Right lobe of liver (tissue), 4 donors: ENCODE measurements around the gene TCEA3.

ENCODE experiments used
- POLR2A ChIP-seq: fragments of 450-650 bp; IDR thresholded peaks from one replicate; pipeline ENCODE4 v1.6.1; 2017; ENCODE audit warnings: antibody characterized with exemption, mild to moderate bottlenecking
- TF ChIP-seq, protein P1 (sequence below), 4 donors: fragments of 200-600 bp in 3 of 4; fragments of 450-650 bp in 1 of 4; IDR thresholded peaks; one replicate each; pipeline versions ENCODE4 v1.5.1 to v1.8.0; 2016 to 2022; ENCODE audit warnings: antibody characterized with exemption in 4 of 4, mild to moderate bottlenecking in 2 of 4
- donor health status: DM: no; HTN: no; CAD: no.
- donor health status: DM: no; HTN: no; CAD: no.
- donor health status: DM: no; HTN: yes; CAD: no.

- TF ChIP-seq, protein P1, sequence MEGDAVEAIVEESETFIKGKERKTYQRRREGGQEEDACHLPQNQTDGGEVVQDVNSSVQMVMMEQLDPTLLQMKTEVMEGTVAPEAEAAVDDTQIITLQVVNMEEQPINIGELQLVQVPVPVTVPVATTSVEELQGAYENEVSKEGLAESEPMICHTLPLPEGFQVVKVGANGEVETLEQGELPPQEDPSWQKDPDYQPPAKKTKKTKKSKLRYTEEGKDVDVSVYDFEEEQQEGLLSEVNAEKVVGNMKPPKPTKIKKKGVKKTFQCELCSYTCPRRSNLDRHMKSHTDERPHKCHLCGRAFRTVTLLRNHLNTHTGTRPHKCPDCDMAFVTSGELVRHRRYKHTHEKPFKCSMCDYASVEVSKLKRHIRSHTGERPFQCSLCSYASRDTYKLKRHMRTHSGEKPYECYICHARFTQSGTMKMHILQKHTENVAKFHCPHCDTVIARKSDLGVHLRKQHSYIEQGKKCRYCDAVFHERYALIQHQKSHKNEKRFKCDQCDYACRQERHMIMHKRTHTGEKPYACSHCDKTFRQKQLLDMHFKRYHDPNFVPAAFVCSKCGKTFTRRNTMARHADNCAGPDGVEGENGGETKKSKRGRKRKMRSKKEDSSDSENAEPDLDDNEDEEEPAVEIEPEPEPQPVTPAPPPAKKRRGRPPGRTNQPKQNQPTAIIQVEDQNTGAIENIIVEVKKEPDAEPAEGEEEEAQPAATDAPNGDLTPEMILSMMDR (IDR thresholded peaks at IDR 0.05), result peak in 1 of 4 donors; percentile 11
- peak; percentile 87 for TF ChIP-seq POLR2A
Observed at GRCh38 chr1:23368562-23369334, 55.8 kb downstream of the TCEA3 start.
